ENCODE data around the gene TRPM3.

Gene TRPM3

GRCh38 chr9:70887826-70888225 lies 233.6 kb downstream of the TRPM3 start:
- DNase-seq (ENCODE audit: low read depth in 2 of 2): no peak

GRCh38 chr9:70883963-70884793 lies 237.2 kb downstream of the TRPM3 start:
- no peak for DNase-seq (ENCODE audit: low read depth in 2 of 2)

- DNase-seq (ENCODE audit: low read depth in 2 of 2): no peak
Measured at GRCh38 chr9:70883056-70883455, 238.4 kb downstream of the TRPM3 start.

- no peak for DNase-seq (ENCODE audit: low read depth in 2 of 2)
Measured at GRCh38 chr9:70881333-70881732, 240.1 kb downstream of the TRPM3 start.

- DNase-seq (ENCODE audit: low read depth in 2 of 2): no peak
Measured at GRCh38 chr9:70880535-70880934, 240.9 kb downstream of the TRPM3 start.

GRCh38 chr9:70878576-70878975 lies 242.8 kb downstream of the TRPM3 start:
- DNase-seq (ENCODE audit: low read depth in 2 of 2): no peak

GRCh38 chr9:70874451-70874850 lies 247.0 kb downstream of the TRPM3 start:
- DNase-seq (ENCODE audit: low read depth in 2 of 2): no peak

- no peak for DNase-seq (ENCODE audit: low read depth in 2 of 2)
Measured at GRCh38 chr9:70873506-70873905, 247.9 kb downstream of the TRPM3 start.

- no peak for DNase-seq (ENCODE audit: low read depth in 2 of 2)
Measured at GRCh38 chr9:70868661-70869652, 252.5 kb downstream of the TRPM3 start.

- no peak for DNase-seq (ENCODE audit: low read depth in 2 of 2)
Measured at GRCh38 chr9:70868041-70868440, 253.4 kb downstream of the TRPM3 start.

GRCh38 chr9:70865471-70865870 lies 255.9 kb downstream of the TRPM3 start:
- no peak for DNase-seq (ENCODE audit: low read depth in 2 of 2)

- no peak for DNase-seq (ENCODE audit: low read depth in 2 of 2)
Measured at GRCh38 chr9:70861797-70862196, 259.6 kb downstream of the TRPM3 start.

GRCh38 chr9:70861376-70861775 lies 260.0 kb downstream of the TRPM3 start:
- DNase-seq (ENCODE audit: low read depth in 2 of 2): no peak

GRCh38 chr9:70859694-70860093 lies 261.7 kb downstream of the TRPM3 start:
- DNase-seq (ENCODE audit: low read depth in 2 of 2): no peak

- DNase-seq (ENCODE audit: low read depth in 2 of 2): no peak
Measured at GRCh38 chr9:70856411-70856810, 265.0 kb downstream of the TRPM3 start.

- no peak for DNase-seq (ENCODE audit: low read depth in 2 of 2)
Measured at GRCh38 chr9:70852711-70853240, 268.6 kb downstream of the TRPM3 start.

GRCh38 chr9:70840266-70840665 lies 281.2 kb downstream of the TRPM3 start:
- DNase-seq (ENCODE audit: low read depth in 2 of 2): no peak

- no peak for DNase-seq (ENCODE audit: low read depth in 2 of 2)
Measured at GRCh38 chr9:70835323-70835722, 286.1 kb downstream of the TRPM3 start.

- DNase-seq (ENCODE audit: low read depth in 2 of 2): no peak
Measured at GRCh38 chr9:70832492-70832891, 288.9 kb downstream of the TRPM3 start.

- DNase-seq (ENCODE audit: low read depth in 2 of 2): no peak
Measured at GRCh38 chr9:70830618-70831017, 290.8 kb downstream of the TRPM3 start.

- DNase-seq (ENCODE audit: low read depth in 2 of 2): no peak
Measured at GRCh38 chr9:70829591-70830265, 291.7 kb downstream of the TRPM3 start.

GRCh38 chr9:70826562-70826961 lies 294.9 kb downstream of the TRPM3 start:
- no peak for DNase-seq (ENCODE audit: low read depth in 2 of 2)
